GM18873 (cell line): ENCODE measurements around the gene OLFML2B.

Source experiments
- ATAC-seq: cut with Tn5 transposase; IDR thresholded peaks from one replicate; pipeline ENCODE4 v1.9.1; 2021; ENCODE audit warnings: mild to moderate bottlenecking, moderate library complexity, moderate number of reproducible peaks; ENCODE audit not compliant: unreplicated experiment, low FRiP score

OLFML2B gene

GRCh38 chr1:161951646-161952045, 72.0 kb downstream of the OLFML2B start:
- no peak for ATAC-seq

GRCh38 chr1:161950377-161950776, 73.3 kb downstream of the OLFML2B start:
- ATAC-seq: no peak

GRCh38 chr1:161949548-161949947, 74.1 kb downstream of the OLFML2B start:
- ATAC-seq: no peak

GRCh38 chr1:161948435-161948834, 75.2 kb downstream of the OLFML2B start:
- ATAC-seq: no peak

GRCh38 chr1:161946071-161946987, 77.3 kb downstream of the OLFML2B start:
- ATAC-seq: no peak

GRCh38 chr1:161945306-161946060, 78.2 kb downstream of the OLFML2B start:
- ATAC-seq: no peak

GRCh38 chr1:161944381-161944780, 79.3 kb downstream of the OLFML2B start:
- no peak for ATAC-seq

- ATAC-seq: no peak
Measured at GRCh38 chr1:161943737-161944136, 79.9 kb downstream of the OLFML2B start.

GRCh38 chr1:161941726-161942436, 81.8 kb downstream of the OLFML2B start:
- ATAC-seq: no peak

GRCh38 chr1:161940866-161941591, 82.6 kb downstream of the OLFML2B start:
- no peak for ATAC-seq

- no peak for ATAC-seq
Measured at GRCh38 chr1:161936786-161937185, 86.9 kb downstream of the OLFML2B start.

- ATAC-seq: no peak
Measured at GRCh38 chr1:161935264-161935663, 88.4 kb downstream of the OLFML2B start.

- no peak for ATAC-seq
Measured at GRCh38 chr1:161933592-161934588, 89.8 kb downstream of the OLFML2B start.
